T-helper 2 cell treated with Interferon-gamma antibody and Interleukin-4, amounts not matched to agents 100 ng/mL and 5 ng/mL, for 36 hours (primary cell): ENCODE results near the gene MTMR3. TPM values are rescaled to one million over a fixed set of nuclear protein-coding genes. Genes with fewer than 3 reads are reported as not detected.

ENCODE experiments used
- intact Hi-C: fragments of 100-400 bp; cut with micrococcal nuclease; formaldehyde crosslinking; loops from one replicate; pipeline ENCODE4 v1.15.1; 2023
- total RNA-seq: library from RNA; stranded (reverse); gene quantifications from 2 replicates; pipeline ENCODE4 v1.2.3, GENCODE V29; 2022

Gene MTMR3
- total RNA-seq, 1 donor from 2014 or later: 27.8 TPM

- intact Hi-C loops: no loop called here
Measured at GRCh38 chr22:29867851-29868250, 15.1 kb upstream of the MTMR3 start.

- intact Hi-C loops: no loop called here
Measured at GRCh38 chr22:29870574-29870973, 12.4 kb upstream of the MTMR3 start.

DNA sequence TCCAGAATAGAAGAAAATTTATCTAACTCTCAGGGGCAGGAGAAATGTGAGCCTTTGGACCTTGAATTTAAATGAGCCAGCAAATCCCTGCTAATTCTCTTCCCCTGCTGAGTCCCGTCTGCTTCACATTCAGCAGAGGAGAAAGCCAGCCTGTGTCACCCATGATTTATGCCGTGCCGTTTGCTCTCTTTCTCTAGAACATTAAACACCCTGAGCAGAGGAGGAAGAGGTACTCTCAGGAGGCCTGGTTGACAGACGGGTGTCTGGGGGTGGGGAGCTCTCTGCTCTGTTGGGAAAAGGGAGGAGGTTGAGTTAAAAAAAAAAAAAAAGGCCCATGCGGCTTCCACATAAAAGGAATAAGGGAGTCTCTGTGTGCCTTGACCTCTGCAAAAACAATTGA, 11.3 kb upstream of the MTMR3 start:
- intact Hi-C loops: no loop called here

DNA sequence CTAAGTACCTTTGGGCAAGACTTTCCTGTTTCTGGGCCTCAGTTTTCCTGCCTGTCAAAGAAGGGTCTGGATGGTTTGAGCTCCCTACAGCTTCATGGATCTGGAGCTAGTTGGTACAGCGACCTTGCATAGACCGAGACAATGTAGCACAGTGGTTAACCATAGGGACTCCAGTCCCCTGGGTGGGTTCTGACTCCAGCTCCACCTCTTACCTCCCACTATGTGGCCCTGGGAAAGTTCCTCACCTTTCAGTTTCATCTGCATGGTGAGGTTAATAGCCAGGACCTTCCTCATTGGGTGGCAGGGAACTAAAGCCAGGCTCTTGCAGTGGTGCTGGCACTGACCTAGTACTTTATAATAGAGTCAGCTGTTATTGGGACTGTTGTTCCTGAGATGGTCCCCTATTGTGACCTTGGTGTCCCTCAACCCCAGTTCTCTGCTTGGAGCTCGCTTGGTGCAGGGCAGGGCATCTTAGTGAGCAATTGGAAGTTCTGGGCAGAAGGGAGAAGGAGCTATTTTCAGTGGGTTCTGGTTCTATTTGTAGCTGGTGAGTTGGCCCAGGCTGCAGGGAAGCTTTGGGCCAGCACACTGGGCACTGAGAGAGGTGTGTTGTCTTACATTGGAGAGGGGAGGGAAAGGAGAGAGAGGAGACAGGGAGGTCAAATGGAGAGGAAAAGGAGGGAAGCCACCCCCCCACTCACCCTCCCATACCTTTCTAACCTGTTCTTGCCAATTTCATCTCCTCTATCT, 10.7 kb upstream of the MTMR3 start:
- intact Hi-C loops: no loop called here

GRCh38 chr22:29872989-29873388, 10.0 kb upstream of the MTMR3 start:
- intact Hi-C loops: no loop called here

GRCh38 chr22:29873943-29874342, 9.0 kb upstream of the MTMR3 start:
- intact Hi-C loops: no loop called here

GRCh38 chr22:29877620-29878019, 5.4 kb upstream of the MTMR3 start:
- intact Hi-C loops: no loop called here

DNA sequence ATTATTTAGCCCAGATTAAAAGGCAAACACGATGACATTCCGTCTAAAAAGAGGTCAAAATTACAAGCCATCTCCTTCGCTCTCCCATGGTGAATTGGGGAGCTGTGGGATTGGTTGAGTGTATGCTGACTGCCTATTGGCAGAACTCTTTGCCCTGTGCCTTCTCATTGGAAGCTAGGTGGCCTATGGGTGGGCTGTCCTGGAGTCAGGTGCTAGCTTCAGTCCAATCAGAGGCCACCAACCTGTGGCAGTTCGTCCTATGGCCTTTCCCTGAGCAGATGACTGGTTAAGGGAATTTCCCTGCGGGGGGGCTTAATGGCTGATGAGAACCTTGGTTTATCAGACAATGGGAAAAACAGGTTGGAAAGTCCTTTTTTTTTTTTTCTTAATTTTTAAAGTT, 3.2 kb upstream of the MTMR3 start:
- intact Hi-C loops: loop anchor here (5.0 to 10.0 kb wide), 2 partner anchors 277 to 995 kb away; partner anchors contain the start of genes NF2 and ZNRF3

- intact Hi-C loops: loop anchor here (1.0 to 10.0 kb wide), 3 partner anchors 44 to 998 kb away; partner anchors contain the start of genes ASCC2, NF2 and ZNRF3
Measured at GRCh38 chr22:29882716-29883044, 294 bp upstream of the MTMR3 start.

GRCh38 chr22:29883775-29884097, 762 bp downstream of the MTMR3 start:
- intact Hi-C loops: loop anchor here (1.0 to 10.0 kb wide), 3 partner anchors 45 to 999 kb away; partner anchors contain the start of genes ASCC2, NF2 and ZNRF3

DNA sequence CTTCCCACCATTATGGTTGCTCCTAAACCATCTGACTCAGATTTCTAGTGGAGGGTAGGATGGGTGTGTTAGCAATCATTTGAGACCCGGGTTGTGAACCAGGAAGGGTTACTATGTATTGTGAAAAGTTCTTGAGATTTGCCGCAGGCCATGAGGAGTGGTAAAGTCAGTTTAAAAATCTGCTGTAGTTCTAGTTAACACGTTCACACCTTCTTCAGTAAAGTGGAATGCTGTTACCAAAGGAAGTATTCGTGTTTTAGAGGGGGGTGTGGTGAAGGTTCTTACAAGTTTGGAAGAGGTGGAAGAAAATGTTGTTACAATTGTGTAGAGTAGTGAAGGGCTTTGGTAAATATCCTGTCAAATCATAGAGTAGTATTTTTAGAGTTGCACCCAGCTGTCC, 2.6 kb downstream of the MTMR3 start:
- intact Hi-C loops: loop anchor here (10.0 kb wide), 1 partner anchor 1001 kb away; the partner anchor contains the start of gene ZNRF3

GRCh38 chr22:29886596-29886995, 3.6 kb downstream of the MTMR3 start:
- intact Hi-C loops: loop anchor here (10.0 kb wide), 1 partner anchor 1002 kb away; the partner anchor contains the start of gene ZNRF3

DNA sequence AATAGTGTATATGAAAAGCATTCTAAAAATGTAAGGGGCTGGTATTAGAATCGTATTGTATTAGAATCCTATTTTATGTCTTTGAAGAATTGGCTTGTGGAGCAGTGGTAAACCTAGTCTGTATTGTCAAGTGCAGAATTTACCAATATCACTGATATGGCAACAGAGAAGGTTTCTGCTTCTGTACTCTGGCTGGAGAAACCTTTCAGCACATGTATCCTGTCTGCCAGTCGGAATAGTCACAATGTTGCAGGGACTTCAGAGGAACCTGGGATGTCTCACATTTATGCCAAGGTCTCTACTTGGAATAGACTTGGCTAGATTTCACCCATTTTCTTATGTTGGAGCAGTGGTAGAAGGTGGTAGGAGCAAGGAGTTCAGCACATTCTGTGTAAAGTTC, 4.4 kb downstream of the MTMR3 start:
- intact Hi-C loops: loop anchor here (10.0 kb wide), 1 partner anchor 1003 kb away; the partner anchor contains the start of gene ZNRF3

- intact Hi-C loops: no loop called here
Measured at GRCh38 chr22:29890760-29891159, 7.8 kb downstream of the MTMR3 start.

GRCh38 chr22:29892315-29893156, 9.6 kb downstream of the MTMR3 start:
- intact Hi-C loops: no loop called here

DNA sequence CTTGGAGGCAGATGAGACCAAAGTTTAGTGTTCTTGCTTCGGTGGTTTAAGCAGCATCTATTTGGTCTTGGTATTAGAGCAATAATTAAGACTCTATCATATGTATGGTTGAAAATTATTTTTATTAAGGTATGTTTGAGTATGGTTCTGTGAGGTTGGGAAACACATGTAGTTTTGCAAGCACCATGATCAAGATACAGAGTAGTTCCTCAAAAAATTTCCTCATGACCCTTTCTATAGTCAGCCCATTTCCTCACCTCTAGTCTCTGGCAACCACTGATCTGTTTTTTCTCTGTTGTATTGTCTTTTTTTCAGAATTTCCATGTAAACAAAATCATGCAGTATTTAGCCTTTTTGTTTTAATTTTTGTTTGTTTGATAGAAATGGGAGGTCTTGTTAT, 18.4 kb downstream of the MTMR3 start:
- intact Hi-C loops: no loop called here

DNA sequence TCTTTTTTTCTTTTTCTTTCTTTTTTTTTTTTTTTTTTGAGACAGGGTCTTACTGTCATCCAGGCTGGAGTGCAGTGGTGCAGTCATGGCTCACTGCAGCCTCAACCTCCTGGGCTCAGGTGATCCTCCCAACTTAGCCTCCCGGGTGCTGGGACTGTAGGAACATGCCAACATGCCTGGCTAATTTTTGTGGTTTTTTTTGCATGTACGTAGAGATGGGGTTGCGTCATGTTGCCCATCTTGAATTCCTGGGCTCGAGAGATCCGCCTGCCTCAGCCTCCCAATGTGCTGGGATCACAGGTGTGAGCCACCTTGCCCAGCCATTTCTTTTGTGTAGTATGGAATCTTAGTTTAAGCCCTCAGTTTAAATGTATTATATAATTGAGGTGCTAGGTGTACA, 20.4 kb downstream of the MTMR3 start:
- intact Hi-C loops: no loop called here

- intact Hi-C loops: no loop called here
Measured at GRCh38 chr22:29904020-29904419, 21.0 kb downstream of the MTMR3 start.

GRCh38 chr22:29907753-29908515, 25.0 kb downstream of the MTMR3 start:
- intact Hi-C loops: no loop called here

- intact Hi-C loops: no loop called here
Measured at GRCh38 chr22:29912141-29912540, 29.2 kb downstream of the MTMR3 start.

DNA sequence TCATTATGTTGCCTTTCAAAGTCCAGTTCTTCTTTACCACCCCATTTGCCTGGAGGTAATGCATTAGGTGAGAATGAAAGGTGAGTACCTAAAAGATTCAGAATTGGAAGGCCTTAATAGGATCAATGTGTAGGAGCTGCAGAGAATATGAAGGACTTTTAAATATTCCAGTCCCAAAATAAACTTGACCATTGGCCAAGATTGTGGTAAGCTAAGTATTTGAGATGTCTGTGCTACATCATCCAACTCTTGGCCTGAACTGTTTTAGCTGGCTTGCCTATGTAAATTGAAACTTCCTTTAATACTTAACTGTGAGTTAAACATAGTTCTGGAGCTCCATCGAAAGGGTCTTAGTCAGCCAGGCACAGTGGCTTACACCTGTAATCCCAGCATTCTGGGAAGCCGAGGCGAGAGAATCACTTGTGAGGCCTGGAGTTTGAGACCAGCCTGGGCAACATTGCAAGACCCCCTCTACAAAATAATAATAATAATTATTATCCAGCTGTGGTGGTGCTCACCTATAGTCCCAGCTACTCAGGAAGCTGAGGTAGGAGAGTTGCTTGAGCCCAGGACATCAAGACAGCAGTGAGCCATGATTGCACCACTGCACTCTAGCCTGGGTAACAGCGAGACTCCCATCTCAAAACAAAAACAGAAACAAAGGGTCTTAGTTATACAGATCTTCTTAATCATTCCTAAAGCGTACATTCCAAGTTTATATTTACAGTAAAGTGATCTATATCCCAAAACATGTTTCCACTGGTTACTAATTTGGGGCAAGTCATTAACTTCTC, 29.8 kb downstream of the MTMR3 start:
- intact Hi-C loops: no loop called here
